RWPE1 (cell line): ENCODE measurements around the gene RNPS1.

ENCODE experiments used
- CTCF ChIA-PET: fragments of 350-600 bp; sonication (Branson Sonifier 250); formaldehyde crosslinking; extraction: SDS; loops from one replicate; lab custom pipeline; 2021; lab: Yijun Ruan, JAX
- POLR2A ChIA-PET: fragments of 400-600 bp; formaldehyde crosslinking; extraction: SDS; loops from one replicate; lab custom pipeline; 2020; ENCODE audit warnings: antibody characterized with exemption; ENCODE audit not compliant: low non-redundant PET; lab: Yijun Ruan, JAX
- DNase-seq: peaks from one replicate; pipeline ENCODE4 v3.0.0; 2012; ENCODE audit warnings: low spot score
- H3K27ac ChIP-seq: fragments of 450-650 bp; 2 replicates; pipeline ENCODE4 v1.5.1; 2017
- CTCF ChIP-seq: fragments of 450-650 bp; conservative IDR thresholded peaks from 2 replicates; pipeline ENCODE4 v1.5.1; 2017; ENCODE audit warnings: low read depth, mild to moderate bottlenecking

The RNPS1 gene

GRCh38 chr16:2205104-2205966, 62.6 kb downstream of the RNPS1 start, which contains the start of gene MLST8:
TSS of gene MLST8 (plus strand) at chr16:2205454. CDS start at chr16:2206086, 632 bp downstream.
- peak within 1 kb of the TSS; percentile 93 for H3K27ac ChIP-seq
- ChIA-PET CTCF (interaction anchor here (0.9 to 1.3 kb wide), 3 partner anchors 10 to 47 kb away, joined by 4 to 7 read pairs (median 5); no protein-coding TSS in a partner anchor), POLR2A (interaction anchor here (0.6 to 0.8 kb wide), 3 partner anchors 80 to 220 kb away, joined by 3 read pairs; no protein-coding TSS in a partner anchor)
- no peak for TF ChIP-seq CTCF
- DNase-seq = peak; percentile 91

GRCh38 chr16:2204416-2205103, 63.4 kb downstream of the RNPS1 start:
- CTCF ChIA-PET = interaction anchor here (1.3 kb wide), 1 partner anchor 10 kb away, joined by 7 read pairs; no protein-coding TSS in a partner anchor
- peak overlapping the region; percentile 93 for H3K27ac ChIP-seq

More at GRCh38 chr16:2204416-2205103, 63.4 kb downstream of the RNPS1 start:
- no peak for TF ChIP-seq CTCF
- POLR2A ChIA-PET = interaction anchor here (0.9 kb wide), 1 partner anchor 49 kb away, joined by 7 read pairs; the partner anchor contains the start of gene TRAF7
- DNase-seq = no peak
